Subcutaneous adipose tissue (tissue), 4 donors: ENCODE results near the gene ADAM12. TPM values are rescaled to one million over a fixed set of nuclear protein-coding genes. Genes with fewer than 3 reads are reported as not detected.

Experiments used
- total RNA-seq, 4 donors: library from RNA; depleted of rRNA; stranded (reverse); fragments of >200 nt; gene quantifications; one replicate each; pipeline ENCODE4 v1.1.0, GENCODE V29; 2016
- TF ChIP-seq, protein P1 (sequence below): fragments of 450-650 bp; IDR thresholded peaks from one replicate; pipeline ENCODE4 v1.5.1; 2016; ENCODE audit warnings: low read depth, mild to moderate bottlenecking, control low read depth, antibody characterized with exemption, moderate library complexity

Gene ADAM12
- total RNA-seq, 4 donors from 2014 or later, result 11.5 to 20.4 (median 14.5) TPM

DNA sequence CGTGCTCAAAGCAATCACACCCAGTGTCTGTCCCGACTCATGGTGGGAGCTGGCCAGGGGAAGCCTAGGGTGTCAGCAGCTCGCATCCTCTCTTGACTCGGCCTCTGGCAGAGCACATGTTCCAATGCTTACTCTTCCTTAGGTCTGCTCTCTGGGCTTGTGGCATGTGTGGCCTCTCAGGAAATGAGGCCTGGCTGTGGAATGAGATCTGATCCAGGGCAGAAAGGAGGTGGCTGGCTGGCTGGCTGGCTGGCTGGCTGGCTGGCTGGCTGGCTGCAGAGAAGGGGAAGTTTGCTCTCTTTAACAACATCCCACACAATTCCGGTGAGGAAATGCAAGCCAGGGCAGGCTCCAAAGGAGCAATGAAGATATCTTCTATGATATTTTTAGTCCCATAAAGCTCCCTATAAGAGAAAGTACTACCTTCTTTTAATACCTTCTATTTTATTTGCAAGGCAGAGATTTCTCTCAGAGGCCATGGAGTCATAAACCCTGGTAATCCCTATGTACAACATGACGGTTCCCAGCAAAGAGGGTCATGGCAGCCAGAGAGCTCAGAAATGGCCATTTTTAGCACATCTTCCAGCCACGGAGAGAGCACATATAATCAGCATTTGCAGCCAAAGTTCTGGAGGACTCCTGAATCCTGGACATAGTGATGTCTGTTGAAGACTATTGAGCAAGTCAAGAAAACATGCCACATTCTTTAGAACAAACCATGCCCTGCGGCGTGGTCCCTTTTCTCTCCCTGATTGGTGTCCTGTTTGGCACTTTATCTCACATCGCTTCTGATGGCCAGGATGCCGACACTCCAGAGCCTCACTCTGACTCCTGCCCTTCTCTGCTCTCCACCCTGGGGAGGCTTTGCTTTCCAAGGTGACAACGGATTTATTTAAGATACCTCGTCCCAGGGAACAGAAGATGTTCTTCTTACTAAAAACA lies 338.2 kb downstream of the ADAM12 start:
- TF ChIP-seq, protein P1, sequence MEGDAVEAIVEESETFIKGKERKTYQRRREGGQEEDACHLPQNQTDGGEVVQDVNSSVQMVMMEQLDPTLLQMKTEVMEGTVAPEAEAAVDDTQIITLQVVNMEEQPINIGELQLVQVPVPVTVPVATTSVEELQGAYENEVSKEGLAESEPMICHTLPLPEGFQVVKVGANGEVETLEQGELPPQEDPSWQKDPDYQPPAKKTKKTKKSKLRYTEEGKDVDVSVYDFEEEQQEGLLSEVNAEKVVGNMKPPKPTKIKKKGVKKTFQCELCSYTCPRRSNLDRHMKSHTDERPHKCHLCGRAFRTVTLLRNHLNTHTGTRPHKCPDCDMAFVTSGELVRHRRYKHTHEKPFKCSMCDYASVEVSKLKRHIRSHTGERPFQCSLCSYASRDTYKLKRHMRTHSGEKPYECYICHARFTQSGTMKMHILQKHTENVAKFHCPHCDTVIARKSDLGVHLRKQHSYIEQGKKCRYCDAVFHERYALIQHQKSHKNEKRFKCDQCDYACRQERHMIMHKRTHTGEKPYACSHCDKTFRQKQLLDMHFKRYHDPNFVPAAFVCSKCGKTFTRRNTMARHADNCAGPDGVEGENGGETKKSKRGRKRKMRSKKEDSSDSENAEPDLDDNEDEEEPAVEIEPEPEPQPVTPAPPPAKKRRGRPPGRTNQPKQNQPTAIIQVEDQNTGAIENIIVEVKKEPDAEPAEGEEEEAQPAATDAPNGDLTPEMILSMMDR, result no peak

DNA sequence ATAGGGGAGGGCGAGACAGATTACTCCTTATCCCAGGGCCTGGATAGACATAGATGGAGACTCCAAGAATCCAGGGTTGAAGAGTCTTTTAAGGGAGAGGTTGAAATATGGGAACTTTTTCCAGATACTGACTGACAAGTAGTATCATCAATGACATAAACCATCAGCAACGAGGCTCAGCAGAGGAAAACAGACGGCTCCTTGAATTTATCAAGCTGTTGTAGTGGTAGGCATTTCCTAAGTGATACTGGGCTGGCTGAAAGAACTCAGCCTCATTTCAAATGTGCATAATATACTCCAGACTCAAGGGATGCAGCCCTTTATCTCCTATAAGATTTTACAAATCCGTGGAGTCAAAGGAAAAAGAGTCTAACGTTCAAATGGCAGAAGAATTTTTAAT lies 341.4 kb downstream of the ADAM12 start:
- TF ChIP-seq, protein P1, result no peak

DNA sequence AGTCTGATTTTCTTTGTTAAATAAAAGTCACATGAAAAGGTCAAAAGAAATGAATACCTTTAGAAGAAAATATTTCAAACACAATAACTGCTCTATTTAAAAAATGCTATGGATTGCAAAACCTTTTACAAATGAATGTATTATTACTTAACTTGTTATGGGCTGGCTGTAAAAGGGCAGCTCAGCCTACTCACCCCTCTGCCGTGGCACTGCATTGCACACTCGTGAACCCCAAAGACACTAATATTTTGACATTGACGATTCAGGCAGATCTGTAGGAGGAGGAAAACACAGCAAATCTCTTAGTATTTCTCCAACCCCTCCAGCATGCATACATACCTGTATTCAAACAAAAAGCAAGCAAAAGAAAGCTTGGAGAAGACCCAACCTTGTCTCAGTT lies 342.4 kb downstream of the ADAM12 start:
- TF ChIP-seq, protein P1, result no peak

GRCh38 chr10:126043389-126043788 lies 344.9 kb downstream of the ADAM12 start:
- TF ChIP-seq, protein P1, result no peak

DNA sequence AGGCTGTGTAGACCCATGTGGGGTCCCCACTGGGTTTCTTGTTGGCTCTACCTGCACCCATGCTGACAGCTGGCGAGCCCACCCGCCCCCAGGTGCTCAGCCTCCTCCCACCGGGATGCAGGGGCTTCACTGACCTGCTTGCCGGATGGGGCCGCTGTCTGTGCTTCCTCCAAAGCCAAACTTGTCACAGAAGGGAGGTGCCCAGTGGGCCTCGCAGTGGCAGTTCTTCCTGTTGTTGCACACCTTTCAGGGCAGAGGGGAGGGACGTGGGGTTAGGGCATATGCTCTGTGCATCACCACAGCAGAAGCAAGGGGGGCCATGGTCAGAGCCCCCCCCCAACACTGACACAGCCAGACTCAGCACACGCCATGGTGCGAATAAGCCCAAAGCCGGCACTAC lies 345.4 kb downstream of the ADAM12 start:
- TF ChIP-seq, protein P1, result no peak

- TF ChIP-seq, protein P1, result no peak
Observed at GRCh38 chr10:126042354-126042753, 345.9 kb downstream of the ADAM12 start.

GRCh38 chr10:126041804-126042231 lies 346.5 kb downstream of the ADAM12 start:
- TF ChIP-seq, protein P1, result no peak
